ENCODE data around the gene FSIP1.

Gene FSIP1

DNA sequence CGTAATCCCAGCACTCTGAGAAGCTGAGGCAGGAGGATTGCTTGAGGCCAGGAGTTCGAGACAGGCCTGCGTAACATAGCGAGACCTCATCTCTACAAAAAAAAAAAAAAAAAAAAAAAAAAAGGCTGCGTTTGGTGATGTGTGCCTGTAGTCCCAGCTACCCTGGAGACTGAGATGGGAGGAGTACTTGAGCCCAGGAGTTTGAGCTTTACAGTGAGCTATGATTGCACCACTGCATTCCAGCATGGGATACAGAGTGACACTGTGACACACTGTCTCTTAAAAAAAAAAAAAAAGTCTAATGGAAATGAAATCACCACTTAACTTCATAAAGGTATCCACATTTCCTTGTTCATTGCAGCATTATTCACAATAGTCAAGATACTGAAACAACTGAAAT is 136.2 kb downstream of the FSIP1 start:
- TF ChIP-seq, protein P1, sequence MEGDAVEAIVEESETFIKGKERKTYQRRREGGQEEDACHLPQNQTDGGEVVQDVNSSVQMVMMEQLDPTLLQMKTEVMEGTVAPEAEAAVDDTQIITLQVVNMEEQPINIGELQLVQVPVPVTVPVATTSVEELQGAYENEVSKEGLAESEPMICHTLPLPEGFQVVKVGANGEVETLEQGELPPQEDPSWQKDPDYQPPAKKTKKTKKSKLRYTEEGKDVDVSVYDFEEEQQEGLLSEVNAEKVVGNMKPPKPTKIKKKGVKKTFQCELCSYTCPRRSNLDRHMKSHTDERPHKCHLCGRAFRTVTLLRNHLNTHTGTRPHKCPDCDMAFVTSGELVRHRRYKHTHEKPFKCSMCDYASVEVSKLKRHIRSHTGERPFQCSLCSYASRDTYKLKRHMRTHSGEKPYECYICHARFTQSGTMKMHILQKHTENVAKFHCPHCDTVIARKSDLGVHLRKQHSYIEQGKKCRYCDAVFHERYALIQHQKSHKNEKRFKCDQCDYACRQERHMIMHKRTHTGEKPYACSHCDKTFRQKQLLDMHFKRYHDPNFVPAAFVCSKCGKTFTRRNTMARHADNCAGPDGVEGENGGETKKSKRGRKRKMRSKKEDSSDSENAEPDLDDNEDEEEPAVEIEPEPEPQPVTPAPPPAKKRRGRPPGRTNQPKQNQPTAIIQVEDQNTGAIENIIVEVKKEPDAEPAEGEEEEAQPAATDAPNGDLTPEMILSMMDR (IDR thresholded peaks at IDR 0.05; ENCODE audit: borderline replicate concordance, insufficient read depth, low read depth, low read length) = no peak
- H3K4me3 ChIP-seq (ENCODE audit: low read depth, low read length) = no peak overlapping the region

DNA sequence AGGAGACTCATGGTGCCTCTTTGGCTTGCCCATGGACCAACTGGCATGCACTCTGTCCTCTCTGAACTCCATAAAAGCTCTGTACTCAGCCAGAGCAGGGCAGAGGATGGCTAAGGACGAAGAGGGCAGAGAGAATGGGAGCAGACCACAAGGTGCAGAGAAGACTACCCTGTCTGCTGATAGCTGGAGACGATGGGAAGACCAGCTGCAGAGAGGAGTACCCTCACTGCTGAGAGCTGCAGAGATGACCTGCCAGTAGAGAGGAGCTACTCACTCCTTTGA is 136.7 kb downstream of the FSIP1 start:
- TF ChIP-seq, protein P1 (IDR thresholded peaks at IDR 0.05; ENCODE audit: borderline replicate concordance, insufficient read depth, low read depth, low read length) = no peak
- no peak overlapping the region for H3K4me3 ChIP-seq (ENCODE audit: low read depth, low read length)

DNA sequence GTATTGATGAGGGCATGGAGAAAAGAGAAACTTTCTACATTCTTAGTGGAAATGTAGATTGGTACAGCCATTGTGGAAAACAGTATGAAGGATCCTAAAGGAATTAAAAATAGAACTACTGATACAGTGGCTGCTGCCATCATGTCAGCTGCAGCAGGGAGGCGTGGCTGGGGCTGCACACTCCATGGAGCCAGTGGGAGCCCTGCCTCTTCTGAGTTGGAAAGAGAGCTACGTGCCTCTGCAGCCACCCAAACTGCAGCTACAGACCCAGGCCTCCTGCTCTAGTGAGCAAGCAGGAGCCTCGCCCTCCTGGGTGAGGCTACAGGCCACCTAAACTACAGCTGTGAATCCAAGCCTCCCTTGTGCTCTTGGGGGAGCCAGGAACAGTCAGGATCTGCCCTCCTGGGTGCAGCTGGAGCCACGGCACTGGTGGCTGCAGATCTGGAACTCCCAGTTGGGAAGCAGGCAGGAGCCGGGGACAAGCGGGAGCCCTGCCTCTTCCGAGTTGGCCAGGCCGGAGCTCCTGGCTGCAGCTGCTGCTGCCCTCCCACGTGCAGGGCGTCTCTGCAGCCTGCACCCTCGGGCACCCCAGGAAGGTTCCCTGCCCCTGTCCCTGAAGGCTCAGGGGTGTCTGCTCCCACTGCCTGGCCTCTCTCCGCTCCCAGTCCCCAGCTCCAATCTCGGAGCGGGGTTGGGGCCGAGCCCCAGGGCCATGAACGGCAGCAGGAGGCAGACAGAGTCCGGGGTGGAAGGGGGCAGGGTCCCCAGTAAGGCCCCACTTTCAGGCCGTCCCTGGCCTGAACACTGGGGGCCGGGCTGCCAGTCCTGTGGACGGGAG is 137.3 kb downstream of the FSIP1 start:
- H3K4me3 ChIP-seq (ENCODE audit: low read depth, low read length) = no peak overlapping the region
- TF ChIP-seq, protein P1 (IDR thresholded peaks at IDR 0.05; ENCODE audit: borderline replicate concordance, insufficient read depth, low read depth, low read length) = no peak

DNA sequence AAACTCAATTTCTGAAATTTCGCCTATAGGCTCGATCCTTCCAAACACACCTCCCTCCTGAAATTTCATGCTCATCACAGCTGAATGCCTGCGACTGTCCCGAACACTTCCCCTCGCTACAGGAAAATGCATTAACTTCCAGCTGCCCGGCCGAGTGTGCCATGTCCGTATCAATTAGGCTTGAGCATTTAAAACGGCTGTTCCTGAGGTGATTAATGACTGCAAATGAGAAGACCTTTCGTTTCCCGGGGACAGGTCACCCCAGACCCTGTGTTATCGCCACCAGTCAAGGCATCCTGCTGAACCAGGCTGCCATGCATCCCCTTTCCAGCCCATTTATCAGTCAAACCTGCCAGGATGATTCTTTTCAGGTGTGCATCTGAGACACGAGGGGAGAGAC is 138.5 kb downstream of the FSIP1 start:
- no peak overlapping the region for H3K4me3 ChIP-seq (ENCODE audit: low read depth, low read length)
- TF ChIP-seq, protein P1 (IDR thresholded peaks at IDR 0.05; ENCODE audit: borderline replicate concordance, insufficient read depth, low read depth, low read length) = no peak

DNA sequence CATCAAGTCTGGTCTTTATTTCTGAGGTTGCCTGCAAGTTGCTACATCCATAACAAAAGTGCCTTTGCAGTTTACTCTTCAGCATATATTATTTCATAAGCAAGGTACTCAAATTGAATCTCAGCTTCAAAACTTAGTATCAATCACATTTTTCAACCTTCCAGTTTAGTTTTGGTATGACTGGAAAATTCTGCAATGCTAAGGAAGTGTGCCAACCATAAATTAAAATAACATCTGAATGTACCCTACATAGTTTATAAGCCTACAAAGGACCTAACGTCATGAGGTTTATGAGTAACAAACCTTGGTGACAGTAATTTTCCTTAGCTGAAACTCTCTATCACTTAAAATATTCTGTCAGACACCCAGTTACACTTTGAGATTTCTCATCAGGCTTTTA is 138.9 kb downstream of the FSIP1 start:
- no peak overlapping the region for H3K4me3 ChIP-seq (ENCODE audit: low read depth, low read length)
- TF ChIP-seq, protein P1 (IDR thresholded peaks at IDR 0.05; ENCODE audit: borderline replicate concordance, insufficient read depth, low read depth, low read length) = no peak

DNA sequence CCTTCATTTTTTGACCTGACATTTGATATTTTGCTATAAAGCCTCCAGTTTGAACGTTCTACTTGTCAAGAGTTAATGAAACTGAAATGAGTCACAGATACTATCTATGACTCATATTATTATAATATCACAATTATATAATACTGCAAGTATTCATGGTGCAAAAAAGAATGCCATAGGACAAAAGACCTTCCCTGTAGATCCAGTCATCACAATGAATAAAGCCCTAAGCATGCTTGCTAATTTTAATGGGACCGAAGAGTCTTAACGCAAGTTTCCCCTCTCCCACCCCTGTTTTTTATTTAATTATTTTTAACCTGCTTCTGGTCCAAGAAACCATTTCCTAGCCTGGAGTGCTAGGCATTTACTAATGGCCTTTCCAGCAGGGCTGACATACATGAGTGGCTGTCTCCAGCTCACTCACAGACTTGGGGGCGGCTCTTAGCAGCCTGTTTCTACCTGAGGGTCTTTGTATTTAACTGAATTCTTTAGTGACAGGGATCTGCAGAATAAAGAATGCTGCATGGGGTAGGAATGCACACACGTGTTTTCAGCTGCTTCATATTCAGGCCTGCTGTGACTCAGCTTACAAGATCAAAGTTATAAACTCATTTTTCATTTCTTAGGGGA is 140.5 kb downstream of the FSIP1 start:
- H3K4me3 ChIP-seq (ENCODE audit: low read depth, low read length) = no peak overlapping the region
- TF ChIP-seq, protein P1 (IDR thresholded peaks at IDR 0.05; ENCODE audit: borderline replicate concordance, insufficient read depth, low read depth, low read length) = no peak

All from GM12875 (cell line).